Activated CD8-positive, alpha-beta memory T cell treated with anti-CD3 and anti-CD28 coated beads, Interleukin-2, amount 50 U/mL, for 24 hours (primary cell): Measurements from ENCODE around the gene TMEM229B.

Experiments
- DNase-seq: peaks from one replicate; pipeline ENCODE4 v3.0.0-alpha.2; 2020; ENCODE audit errors: extremely low read depth

TMEM229B gene

DNA sequence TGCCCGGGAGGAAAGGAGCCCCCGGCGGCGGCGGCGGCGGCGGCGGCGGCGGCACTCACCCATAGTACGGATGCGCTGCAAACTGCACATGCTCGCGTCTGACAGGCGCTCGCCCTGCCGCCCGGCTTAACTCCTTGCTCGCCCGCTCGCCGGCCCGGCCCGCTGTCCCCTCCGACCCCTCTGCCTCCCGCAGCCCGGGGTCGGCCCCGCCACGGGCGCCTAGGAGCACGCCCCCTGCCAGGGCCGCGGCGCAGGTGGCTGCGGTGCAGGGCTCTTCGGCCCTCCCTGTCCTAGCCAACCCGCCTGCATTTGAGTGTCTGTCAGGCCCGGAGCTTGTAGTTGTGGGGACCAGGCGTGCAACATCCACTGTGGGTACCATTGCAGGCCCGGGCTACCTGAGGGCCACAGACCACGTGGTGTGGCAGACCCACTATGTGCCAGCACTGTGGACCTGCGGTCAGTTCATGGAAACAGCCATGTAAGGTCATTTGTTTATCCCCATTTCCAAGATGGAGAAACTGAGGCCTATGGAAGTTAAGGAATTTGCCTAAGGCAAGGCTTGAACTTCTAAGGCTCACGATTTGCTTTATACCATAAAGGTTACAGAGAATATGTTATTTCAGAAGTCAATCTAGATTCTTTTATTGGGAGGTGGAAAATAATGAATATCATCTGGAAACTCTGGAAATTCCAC lies 27.0 kb upstream of the TMEM229B start:
- DNase-seq, result no peak

DNA sequence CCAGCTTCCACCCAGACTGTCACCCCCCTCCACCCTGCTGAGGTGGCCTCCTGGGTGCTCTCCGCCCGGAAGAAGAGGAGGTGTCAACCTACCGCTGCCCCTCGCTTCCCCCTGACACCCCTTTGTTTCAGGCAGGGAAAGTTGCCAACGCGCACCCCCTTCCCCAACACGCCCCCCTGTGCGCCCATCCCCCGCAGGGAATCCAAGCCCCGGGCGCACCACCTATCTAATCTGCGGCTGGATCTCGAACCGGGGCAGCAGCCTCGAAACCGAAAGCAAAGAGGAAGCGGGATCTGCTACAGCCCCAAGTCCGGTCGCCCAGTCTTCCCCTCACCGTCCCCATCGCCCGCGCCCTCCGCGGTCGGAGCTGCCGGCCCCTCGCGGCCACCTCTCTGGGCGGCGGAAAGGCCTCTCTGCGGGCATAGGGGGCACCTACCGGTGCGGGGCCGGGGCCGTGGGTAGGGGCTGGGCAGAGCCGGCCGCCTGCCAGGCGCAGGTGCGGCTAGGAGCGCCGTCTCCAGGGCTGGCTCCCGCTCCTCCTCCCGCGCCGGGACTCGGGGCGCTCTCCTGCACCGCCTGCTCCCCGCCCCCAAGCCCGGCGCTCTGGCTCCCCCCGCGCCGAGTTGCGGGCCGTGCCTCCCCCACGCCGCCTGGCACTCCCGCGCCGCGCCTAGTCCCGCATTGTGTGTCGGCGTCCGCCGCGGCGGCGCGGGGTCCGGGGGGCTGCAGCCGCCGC lies 26.3 kb upstream of the TMEM229B start:
- no peak for DNase-seq

DNA sequence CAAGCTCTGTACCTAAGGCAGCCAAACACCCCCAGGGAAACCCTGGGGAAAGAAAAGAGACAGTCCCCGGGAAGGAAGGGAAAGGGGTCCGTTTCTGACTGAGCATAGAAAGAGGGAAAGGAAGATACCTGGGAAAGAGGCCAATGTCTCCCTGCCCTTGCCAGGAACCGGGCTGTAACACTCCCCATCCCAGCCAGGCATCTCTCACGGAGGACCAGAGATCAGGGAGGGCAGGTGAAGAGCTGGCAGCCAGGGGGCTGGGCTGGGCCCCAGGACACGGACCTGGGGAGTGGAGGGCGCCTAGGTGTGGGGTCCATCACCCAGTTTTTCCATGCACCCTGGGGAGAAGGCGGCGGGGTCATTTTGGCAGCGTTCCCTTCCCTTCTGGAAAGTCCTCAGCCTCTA lies 25.7 kb upstream of the TMEM229B start:
- DNase-seq, result no peak

DNA sequence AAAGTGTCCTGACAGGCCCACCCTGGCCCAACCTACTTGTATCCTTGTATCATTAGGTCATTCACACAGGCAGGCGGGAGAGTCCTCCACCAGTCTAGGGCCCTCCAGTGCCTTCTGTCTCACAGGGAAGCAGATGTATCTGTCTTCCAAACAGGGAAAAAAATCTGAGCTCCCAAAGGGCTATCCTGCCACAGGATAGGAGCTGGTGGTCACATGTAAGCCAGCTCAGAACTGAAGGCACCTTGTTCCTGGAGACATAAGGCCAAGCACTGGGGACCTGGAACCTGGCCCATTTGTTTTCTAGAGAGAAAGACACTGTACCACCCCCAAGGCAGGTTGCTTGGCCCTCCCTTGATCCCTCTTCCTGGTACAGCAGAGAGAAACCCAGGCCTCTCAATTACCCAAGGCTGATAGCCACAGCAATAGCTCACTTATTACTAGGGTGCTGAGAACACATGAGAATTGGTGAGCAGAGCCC lies 25.1 kb upstream of the TMEM229B start:
- no peak for DNase-seq

DNA sequence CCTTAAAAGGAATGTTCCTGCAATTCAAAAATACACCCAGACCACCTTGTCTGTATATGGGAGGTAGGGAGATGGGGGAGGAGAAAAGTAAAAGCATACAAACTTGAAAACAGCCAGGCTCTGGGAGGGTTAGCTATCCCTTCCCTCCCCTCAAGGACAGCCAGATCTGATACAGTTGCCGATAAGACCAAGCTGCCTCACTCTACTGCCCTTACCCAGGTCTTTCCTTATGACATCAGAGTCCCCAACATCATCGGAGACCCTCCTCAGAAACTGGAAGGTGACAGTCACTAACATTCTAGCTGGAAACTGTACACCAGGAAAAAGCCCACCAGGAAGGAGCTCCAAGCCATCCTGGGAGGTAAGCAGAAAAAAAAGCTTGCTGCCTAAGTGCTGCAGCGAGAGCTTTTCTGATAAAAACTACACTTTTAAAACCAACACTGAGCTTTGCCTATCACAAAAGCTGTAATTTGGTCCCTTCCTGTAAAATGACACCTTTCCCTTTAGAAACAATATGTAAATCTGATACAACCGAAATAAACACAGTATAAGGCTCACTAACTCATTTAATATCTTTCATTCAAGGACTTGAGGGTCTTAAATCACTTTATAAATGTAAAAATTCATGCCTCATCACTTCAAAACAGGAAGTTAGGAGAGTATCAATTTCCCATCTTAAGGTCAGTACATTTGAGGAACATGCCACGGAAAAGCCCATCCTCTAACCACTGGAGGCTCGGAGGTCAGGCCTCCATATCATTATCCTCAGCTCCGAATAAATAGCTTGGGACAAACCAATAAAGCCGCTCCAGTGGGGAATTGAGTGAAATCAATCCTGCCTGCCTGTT lies 24.2 kb upstream of the TMEM229B start:
- no peak for DNase-seq

DNA sequence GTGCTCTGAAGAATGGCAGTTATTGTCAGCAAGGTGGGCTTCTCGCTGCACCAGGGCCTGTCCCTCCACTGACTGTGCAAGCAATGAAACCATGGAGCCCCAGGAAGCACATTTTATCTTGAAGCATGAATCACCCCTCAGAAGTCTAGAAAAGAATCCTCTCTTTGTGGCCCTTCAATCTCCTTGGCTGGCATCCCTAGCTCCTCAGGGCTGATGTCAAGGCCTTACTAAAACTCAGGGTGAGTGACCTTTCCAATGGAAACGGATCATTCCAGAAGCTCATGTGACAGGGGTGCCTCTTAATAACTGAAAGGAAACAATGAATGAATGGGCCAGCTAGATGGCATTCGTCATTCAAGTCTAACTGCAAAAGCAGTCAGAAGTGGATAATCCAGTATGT lies 22.3 kb upstream of the TMEM229B start:
- DNase-seq, result no peak

DNA sequence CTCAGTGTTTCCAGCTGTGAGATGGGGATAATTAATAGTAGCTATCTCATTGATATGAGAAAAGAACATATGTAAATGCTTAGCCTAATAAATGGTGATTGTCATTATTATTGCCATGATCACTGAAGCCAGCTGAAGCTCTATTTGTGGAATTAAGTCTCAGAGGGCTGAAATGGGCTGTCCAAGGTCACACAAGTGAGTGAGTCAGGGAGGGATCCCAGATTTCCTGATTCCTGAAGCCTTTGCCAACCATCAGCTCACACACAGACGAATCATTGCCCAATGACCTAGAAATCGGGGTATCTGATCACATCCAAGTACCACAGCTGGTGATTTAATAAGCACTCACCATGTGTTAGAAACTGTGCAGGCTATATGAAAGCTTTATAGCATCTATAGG lies 21.6 kb upstream of the TMEM229B start:
- DNase-seq, result no peak

GRCh38 chr14:67508956-67509355 lies 20.4 kb upstream of the TMEM229B start:
- no peak for DNase-seq

GRCh38 chr14:67505254-67505653 lies 16.7 kb upstream of the TMEM229B start:
- no peak for DNase-seq

GRCh38 chr14:67503331-67503730 lies 14.8 kb upstream of the TMEM229B start:
- no peak for DNase-seq

DNA sequence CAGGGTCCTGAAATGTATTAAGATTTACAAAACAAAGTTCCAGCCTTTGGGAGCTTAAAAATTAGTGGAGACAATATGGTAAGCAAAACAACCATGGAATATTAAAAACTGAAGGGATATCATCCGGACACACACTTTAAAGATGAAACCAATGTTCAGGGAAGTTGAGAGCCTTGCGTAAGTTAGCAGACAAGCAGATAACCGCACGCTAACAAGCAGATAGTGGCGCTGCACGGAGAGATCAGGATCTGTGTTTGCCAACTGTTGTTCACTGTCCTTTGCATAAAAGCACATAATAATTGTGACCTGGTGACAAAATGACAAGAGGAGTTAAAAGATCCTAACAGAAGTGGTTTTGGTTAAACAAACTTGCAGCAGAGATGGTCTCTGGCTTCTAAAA lies 14.3 kb upstream of the TMEM229B start:
- no peak for DNase-seq

GRCh38 chr14:67501670-67502069 lies 13.1 kb upstream of the TMEM229B start:
- no peak for DNase-seq

DNA sequence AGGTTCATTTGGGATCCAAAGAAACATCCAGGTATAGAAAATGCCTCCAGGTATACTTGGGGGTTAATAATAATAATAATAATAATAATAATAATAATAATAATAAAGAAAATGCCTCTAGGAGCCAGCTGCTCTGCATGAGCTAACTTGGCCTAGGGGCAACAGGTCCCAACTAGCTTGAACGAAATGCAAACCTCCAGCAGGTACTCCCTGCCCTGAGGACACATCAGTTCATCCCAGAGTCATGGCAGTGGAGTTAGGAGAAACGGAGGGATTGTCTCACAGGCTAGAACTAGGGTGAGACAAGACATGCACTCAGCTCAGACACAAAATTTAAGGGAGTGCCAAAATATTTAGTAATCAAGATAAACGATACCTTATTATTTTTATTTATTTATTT lies 12.5 kb upstream of the TMEM229B start:
- no peak for DNase-seq

DNA sequence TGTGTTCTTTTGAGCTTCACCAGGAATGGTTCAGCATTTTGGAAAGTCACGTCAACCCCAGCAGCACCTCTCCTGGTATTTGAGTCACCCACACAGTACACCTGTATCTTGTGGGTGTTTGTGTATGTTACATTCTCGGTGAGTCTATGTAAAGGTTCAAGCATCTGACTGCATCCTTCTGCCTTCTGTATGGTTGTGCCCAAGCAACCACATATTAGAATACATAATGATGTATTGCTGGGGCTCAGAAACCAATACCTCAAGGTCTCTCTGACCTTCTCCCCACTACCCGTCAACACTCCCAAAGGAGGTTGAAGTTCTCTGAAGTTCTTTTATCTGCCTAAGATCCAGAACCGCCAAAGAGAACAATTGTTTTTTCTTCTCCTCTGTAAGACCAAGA lies 9.2 kb upstream of the TMEM229B start:
- DNase-seq, result no peak

GRCh38 chr14:67497216-67497615 lies 8.7 kb upstream of the TMEM229B start:
- DNase-seq, result no peak

GRCh38 chr14:67495827-67496226 lies 7.3 kb upstream of the TMEM229B start:
- no peak for DNase-seq

DNA sequence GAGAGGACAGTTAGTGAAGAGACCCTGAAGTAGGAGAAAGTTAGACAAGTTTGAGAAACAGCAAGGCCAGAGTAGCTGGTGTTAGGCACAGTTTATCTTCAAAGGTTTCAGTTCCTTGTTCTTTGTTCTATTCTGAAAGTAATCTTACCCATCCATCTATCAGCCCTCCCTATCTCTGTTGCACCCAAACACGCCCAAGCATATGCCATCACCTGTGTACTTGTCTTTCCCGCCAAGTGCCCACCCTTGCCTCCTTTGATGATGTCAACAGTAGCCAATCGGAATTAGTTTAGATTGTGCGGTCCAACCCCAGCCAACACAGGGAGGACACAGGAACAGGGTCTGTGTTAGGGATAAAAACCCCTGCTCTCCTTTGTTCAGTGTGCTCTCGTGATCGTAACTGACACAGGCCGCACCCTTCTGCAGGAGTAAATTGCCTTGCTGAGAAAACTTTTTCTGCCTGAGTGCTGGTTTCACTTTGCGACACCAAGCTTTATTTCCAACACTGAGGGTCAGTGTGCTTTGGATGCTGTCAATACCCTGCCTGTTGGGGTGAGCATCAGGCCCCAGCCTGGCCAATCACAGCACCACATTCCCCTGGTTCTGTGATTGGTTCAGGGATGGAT lies 4.7 kb upstream of the TMEM229B start:
- no peak for DNase-seq

DNA sequence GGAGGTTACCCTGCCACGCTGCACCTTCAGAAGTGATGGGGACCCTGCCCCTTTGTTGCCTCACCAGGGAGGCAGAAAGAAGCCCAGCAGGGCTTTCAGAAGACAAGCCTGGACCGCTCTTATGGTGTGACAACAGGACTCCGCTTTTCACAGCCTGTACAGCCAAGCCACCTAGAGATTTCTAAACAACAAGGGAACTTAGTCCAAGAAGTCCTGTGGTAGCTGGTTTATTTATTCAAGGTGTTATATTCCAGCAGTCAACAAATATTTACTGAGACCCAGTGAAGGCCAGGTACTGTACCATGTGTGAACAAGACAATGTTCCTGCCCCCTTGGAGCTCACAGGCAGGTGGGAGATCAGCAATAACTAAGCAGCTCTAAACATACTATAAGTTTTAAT lies 4.0 kb upstream of the TMEM229B start:
- DNase-seq, result no peak

- DNase-seq, result no peak
Measured at GRCh38 chr14:67491741-67492507, 3.4 kb upstream of the TMEM229B start.

DNA sequence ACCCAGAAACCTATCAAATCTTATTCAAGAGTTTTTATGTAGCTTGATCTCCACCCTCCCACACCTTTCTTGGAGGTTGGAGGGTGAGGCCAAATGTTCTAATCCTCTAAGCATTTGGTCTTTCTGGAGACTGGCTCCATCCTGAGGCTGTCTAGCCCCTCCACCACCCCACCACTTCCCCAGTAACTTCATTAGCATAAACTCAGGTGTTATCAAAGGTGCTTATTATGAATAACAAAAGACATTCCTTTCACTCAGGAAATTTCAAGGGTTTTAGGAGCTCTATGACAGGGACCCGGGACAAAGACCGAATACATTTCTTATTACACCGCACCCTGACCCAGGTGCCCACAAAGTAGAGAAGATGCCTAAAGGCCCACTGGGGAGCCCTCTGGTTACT lies 2.8 kb upstream of the TMEM229B start:
- DNase-seq, result no peak

GRCh38 chr14:67490196-67490595 lies 1.7 kb upstream of the TMEM229B start:
- DNase-seq, result no peak
